HEK293 (cell line): Measurements from ENCODE around the gene GPR135.

ENCODE experiments used
- SP2 ChIP-seq: fragments of 450-650 bp; formaldehyde crosslinking; IDR thresholded peaks from 2 replicates; pipeline ENCODE4 v1.5.1; 2016; ENCODE audit warnings: missing biosample characterization, missing genetic modification characterization
- TCF7L2 ChIP-seq: IDR thresholded peaks from 2 replicates; pipeline ENCODE4 v1.6.1; 2011; ENCODE audit warnings: low read depth, mild to moderate bottlenecking, inconsistent platforms, low read length, moderate library complexity, borderline replicate concordance
- ZFP37 ChIP-seq: fragments of 450-650 bp; formaldehyde crosslinking; IDR thresholded peaks from 2 replicates; pipeline ENCODE4 v1.5.1; 2016; ENCODE audit warnings: missing biosample characterization, missing genetic modification characterization
- ZNF121 ChIP-seq: fragments of 450-650 bp; formaldehyde crosslinking; IDR thresholded peaks from 2 replicates; pipeline ENCODE4 v1.5.1; 2016; ENCODE audit warnings: missing biosample characterization, missing genetic modification characterization
- ZNF169 ChIP-seq: fragments of 450-650 bp; formaldehyde crosslinking; IDR thresholded peaks from 2 replicates; pipeline ENCODE4 v1.5.1; 2016; ENCODE audit warnings: missing biosample characterization, missing genetic modification characterization
- ZNF202 ChIP-seq: fragments of 450-650 bp; formaldehyde crosslinking; IDR thresholded peaks from 2 replicates; pipeline ENCODE4 v1.5.1; 2016; ENCODE audit warnings: missing biosample characterization, missing genetic modification characterization, borderline replicate concordance
- ZNF214 ChIP-seq: fragments of 450-650 bp; formaldehyde crosslinking; IDR thresholded peaks from 2 replicates; pipeline ENCODE4 v1.5.1; 2017; ENCODE audit warnings: missing biosample characterization, mild to moderate bottlenecking, missing genetic modification characterization, borderline replicate concordance
- ZNF24 ChIP-seq: fragments of 450-650 bp; formaldehyde crosslinking; IDR thresholded peaks from 2 replicates; pipeline ENCODE4 v1.5.1; 2016; ENCODE audit warnings: missing biosample characterization, missing genetic modification characterization
- ZNF274 ChIP-seq, 2 experiments: fragments of 200-500 bp in 1 of 2; fragments of 450-650 bp in 1 of 2; sonication (Bioruptor generic) in 1 of 2; formaldehyde crosslinking in 1 of 2; IDR thresholded peaks; 2 replicates each; pipeline versions ENCODE4 v1.5.1 to v1.6.1; 2014 to 2016; ENCODE audit warnings: borderline replicate concordance in 1 of 2, inconsistent platforms in 1 of 2, low read length in 1 of 2, missing biosample characterization in 1 of 2, missing genetic modification characterization in 1 of 2
- ZNF639 ChIP-seq: fragments of 450-650 bp; formaldehyde crosslinking; IDR thresholded peaks from 2 replicates; pipeline ENCODE4 v1.5.1; 2016; ENCODE audit warnings: missing biosample characterization, missing genetic modification characterization
- ZNF670 ChIP-seq: fragments of 450-650 bp; formaldehyde crosslinking; IDR thresholded peaks from 2 replicates; pipeline ENCODE4 v1.5.1; 2016; ENCODE audit warnings: missing biosample characterization, missing genetic modification characterization, low read depth
- TF ChIP-seq, protein P1 (sequence below): fragments of 450-650 bp; formaldehyde crosslinking; IDR thresholded peaks from 2 replicates; pipeline ENCODE4 v1.5.1; 2016; ENCODE audit warnings: missing biosample characterization, missing genetic modification characterization

DNA sequence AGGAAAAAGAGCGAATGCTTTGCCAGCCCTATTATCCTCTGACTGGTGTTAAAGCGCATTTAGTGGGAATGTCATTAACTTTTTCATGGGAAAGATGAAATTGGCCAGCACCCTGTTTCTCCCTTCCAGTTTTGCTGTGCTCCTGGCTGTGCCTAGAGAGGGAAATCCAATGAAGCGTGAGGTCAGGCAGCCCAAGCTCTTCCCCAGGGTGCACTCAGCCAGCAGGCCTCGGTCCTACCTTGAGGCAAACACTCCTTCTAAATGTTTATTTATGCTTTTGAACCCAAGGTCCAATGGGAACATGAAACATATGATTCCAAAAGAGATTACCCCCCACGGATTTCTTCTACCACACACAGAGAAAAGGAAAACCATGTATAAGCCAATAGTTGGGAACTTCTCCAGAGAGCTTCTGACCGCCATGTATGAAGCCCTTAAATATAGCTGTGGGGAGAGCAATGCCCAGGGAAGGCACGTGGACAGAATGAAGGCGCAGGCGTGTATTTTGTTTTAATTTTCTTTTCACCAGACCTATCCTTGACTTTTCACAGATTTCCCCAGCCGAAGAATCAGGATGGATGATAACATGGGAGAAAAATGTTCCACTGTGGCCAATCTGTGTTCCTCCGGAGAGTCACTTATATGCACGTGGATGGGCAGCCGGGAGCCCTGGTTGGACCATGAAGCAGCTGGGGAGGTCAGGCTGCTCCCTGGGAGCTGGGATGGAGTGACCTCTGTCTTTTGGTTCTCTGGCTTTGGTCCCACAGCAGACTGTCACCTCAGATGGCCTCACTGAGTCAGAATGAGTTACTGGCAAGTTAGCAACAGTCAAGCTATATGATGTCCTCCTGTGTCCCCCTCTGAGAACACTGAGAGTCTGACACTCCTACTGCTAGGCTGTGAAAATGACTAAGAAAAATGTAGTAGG lies 37.3 kb downstream of the GPR135 start:
- no peak for TF ChIP-seq ZNF639 (tag by site-specific recombination)
- TF ChIP-seq ZNF169 (tag by site-specific recombination): no peak
- no peak for TF ChIP-seq ZFP37 (tag by site-specific recombination)
- no peak for TF ChIP-seq ZNF670 (tag by site-specific recombination)
- TF ChIP-seq, protein P1, sequence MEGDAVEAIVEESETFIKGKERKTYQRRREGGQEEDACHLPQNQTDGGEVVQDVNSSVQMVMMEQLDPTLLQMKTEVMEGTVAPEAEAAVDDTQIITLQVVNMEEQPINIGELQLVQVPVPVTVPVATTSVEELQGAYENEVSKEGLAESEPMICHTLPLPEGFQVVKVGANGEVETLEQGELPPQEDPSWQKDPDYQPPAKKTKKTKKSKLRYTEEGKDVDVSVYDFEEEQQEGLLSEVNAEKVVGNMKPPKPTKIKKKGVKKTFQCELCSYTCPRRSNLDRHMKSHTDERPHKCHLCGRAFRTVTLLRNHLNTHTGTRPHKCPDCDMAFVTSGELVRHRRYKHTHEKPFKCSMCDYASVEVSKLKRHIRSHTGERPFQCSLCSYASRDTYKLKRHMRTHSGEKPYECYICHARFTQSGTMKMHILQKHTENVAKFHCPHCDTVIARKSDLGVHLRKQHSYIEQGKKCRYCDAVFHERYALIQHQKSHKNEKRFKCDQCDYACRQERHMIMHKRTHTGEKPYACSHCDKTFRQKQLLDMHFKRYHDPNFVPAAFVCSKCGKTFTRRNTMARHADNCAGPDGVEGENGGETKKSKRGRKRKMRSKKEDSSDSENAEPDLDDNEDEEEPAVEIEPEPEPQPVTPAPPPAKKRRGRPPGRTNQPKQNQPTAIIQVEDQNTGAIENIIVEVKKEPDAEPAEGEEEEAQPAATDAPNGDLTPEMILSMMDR: no peak
- TF ChIP-seq ZNF274 (IDR thresholded peaks at IDR 0.05; ENCODE audit: low read length): no peak
- no peak for TF ChIP-seq ZNF274 (tag by site-specific recombination; IDR thresholded peaks at IDR 0.05; ENCODE audit: borderline replicate concordance)
- no peak for TF ChIP-seq ZNF214 (tag by site-specific recombination)
- no peak for TF ChIP-seq SP2 (tag by site-specific recombination)
- TF ChIP-seq TCF7L2: no peak
- no peak for TF ChIP-seq ZNF24 (tag by site-specific recombination)
- TF ChIP-seq ZNF121 (tag by site-specific recombination): no peak
- no peak for TF ChIP-seq ZNF202 (tag by site-specific recombination)
